PC-9 (cell line): ENCODE data around the gene LDHA. TPM values are rescaled to one million over a fixed set of nuclear protein-coding genes. Genes with fewer than 3 reads are reported as not detected.
"Not testable (repeated sequence)": the region's sequence is repeated elsewhere in the genome, so short reads cannot be mapped to it uniquely, and the experiment has no call there.

Experiments
- BruUV-seq: library from RNA; stranded (reverse); fragments of 400-500 nt; replicated peaks from 2 replicates; lab custom pipeline; 2021; lab: Mats Ljungman, UMichigan
- CTCF ChIA-PET: fragments of 300-600 bp; sonication (Branson Sonifier 250); formaldehyde crosslinking; loops from one replicate; lab custom pipeline; 2022; ENCODE audit warnings: antibody characterized with exemption; lab: Charles Lee
- POLR2A ChIA-PET: fragments of 300-600 bp; sonication (Branson Sonifier 250); formaldehyde crosslinking; loops from one replicate; lab custom pipeline; 2022; ENCODE audit warnings: antibody characterized with exemption; ENCODE audit not compliant: unreplicated experiment; lab: Charles Lee
- DNase-seq, 2 experiments: peaks; one replicate each; pipeline versions ENCODE4 v3.0.0 to v3.0.0-alpha.2; 2015 to 2022; ENCODE audit warnings: mixed read lengths in 1 of 2
- H2AFZ ChIP-seq: fragments of 200-600 bp; sonication (generic); 2 replicates; pipeline ENCODE4 v1.8.1; 2017; ENCODE audit warnings: antibody characterized with exemption
- H3F3A ChIP-seq: fragments of 200-600 bp; sonication (generic); 2 replicates; pipeline ENCODE4 v1.8.1; 2017; ENCODE audit warnings: antibody characterized with exemption, mild to moderate bottlenecking, low read depth; ENCODE audit not compliant: insufficient read depth
- H3K27ac ChIP-seq: fragments of 200-600 bp; sonication (generic); 2 replicates; pipeline ENCODE4 v1.6.1; 2016; ENCODE audit warnings: mixed run types
- H3K27me3 ChIP-seq: fragments of 200-600 bp; sonication (generic); 2 replicates; pipeline ENCODE4 v1.6.1; 2016; ENCODE audit warnings: low read depth, mixed run types; ENCODE audit not compliant: insufficient read depth
- H3K36me3 ChIP-seq: fragments of 200-600 bp; sonication (generic); 2 replicates; pipeline ENCODE4 v1.6.1; 2016; ENCODE audit warnings: low read depth, mixed run types
- H3K4me1 ChIP-seq: fragments of 200-600 bp; sonication (generic); replicated peaks from 2 replicates; pipeline ENCODE4 v1.6.1; 2016; ENCODE audit warnings: mixed run types; ENCODE audit not compliant: insufficient read depth
- H3K4me2 ChIP-seq: fragments of 200-600 bp; sonication (generic); 2 replicates; pipeline ENCODE4 v1.6.1; 2017; ENCODE audit warnings: mixed run types
- H3K4me3 ChIP-seq: fragments of 200-600 bp; sonication (generic); 2 replicates; pipeline ENCODE4 v1.6.1; 2016; ENCODE audit warnings: mixed run types
- H3K79me2 ChIP-seq: fragments of 200-600 bp; sonication (generic); 2 replicates; pipeline ENCODE4 v1.6.1; 2017; ENCODE audit warnings: low read depth, mixed run types
- H3K9me2 ChIP-seq: fragments of 200-600 bp; sonication (generic); 2 replicates; pipeline ENCODE4 v1.8.1; 2017; ENCODE audit warnings: mild to moderate bottlenecking; ENCODE audit not compliant: insufficient read depth
- H3K9me3 ChIP-seq: fragments of 200-600 bp; sonication (generic); 2 replicates; pipeline ENCODE4 v1.8.1; 2016; ENCODE audit warnings: low read depth; ENCODE audit not compliant: insufficient read depth
- H4K20me1 ChIP-seq: fragments of 200-600 bp; sonication (generic); 2 replicates; pipeline ENCODE4 v1.8.1; 2017; ENCODE audit not compliant: insufficient read depth
- CTCF ChIP-seq: fragments of 200-600 bp; sonication (generic); conservative IDR thresholded peaks from 2 replicates; pipeline ENCODE4 v1.6.1; 2017; ENCODE audit warnings: mixed run types, antibody characterized with exemption, mild to moderate bottlenecking, moderate library complexity
- EZH2 ChIP-seq: fragments of 200-600 bp; sonication (generic); IDR thresholded peaks from 2 replicates; pipeline ENCODE4 v1.8.0; 2017; ENCODE audit warnings: antibody characterized with exemption, low read depth
- intact Hi-C: fragments of 100-400 bp; cut with micrococcal nuclease; formaldehyde crosslinking; loops from one replicate; pipeline ENCODE4 v1.10.0; 2022; ENCODE audit not compliant: unreplicated experiment
- total RNA-seq: library from RNA; stranded (reverse); gene quantifications from 2 replicates; pipeline ENCODE4 v1.2.3, GENCODE V29; 2021

LDHA gene
- total RNA-seq, 1 experiment from 2014 or later: 962 TPM

DNA sequence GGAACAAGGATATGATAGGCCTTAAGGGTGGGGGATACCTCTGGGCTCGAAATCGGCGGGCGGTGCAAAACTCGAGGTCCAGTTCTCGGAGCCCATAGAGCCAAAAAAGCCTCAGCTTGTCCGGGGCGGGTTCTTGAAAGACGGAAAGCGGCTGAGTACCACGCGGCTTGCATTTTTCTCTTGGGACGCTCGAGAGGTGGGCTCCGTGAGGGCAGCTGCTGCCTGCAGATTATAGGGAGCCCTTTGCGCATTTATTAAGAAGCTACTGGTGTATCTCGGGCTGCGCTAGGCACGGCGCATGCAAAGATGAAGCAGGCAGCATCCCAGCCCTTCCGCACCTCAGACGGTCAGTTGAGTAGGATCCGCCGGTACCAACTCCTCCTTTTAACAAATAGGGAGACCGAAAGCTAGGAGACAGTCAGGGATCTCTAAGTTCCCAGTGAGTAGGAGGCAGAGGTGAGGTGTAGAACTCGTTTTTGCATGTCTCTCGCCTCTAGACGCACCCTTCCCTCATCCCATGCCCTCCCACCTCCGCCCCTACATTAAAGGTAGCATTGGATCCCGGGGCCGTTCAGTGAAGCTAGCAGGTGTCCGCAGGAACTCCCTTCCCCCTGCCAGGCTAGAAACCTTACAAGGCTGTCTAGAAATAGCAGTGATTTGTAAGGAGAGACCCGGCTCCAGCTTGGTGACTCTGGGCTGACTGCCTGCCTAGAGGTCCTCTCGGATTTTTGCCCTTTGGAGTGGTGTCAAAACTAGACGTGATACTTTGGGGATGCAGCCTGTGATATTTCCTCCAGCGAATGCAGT lies 768 bp downstream of the LDHA start:
- H3K36me3 ChIP-seq: peaks cover 35% of the 10 kb centered on the region
- no peak for TF ChIP-seq CTCF
- no peak for TF ChIP-seq EZH2
- BruUV-seq: no TSS peak
- H3K27ac ChIP-seq: peak overlapping the region; percentile 84
- DNase-seq: peak in 1 of 2 experiments; percentile 10
- H3K4me3 ChIP-seq: peak overlapping the region; percentile 79
- H2AFZ ChIP-seq: peak overlapping the region; percentile 81
- ChIA-PET POLR2A (interaction anchor here (0.5 to 2.1 kb wide), 17 partner anchors 11 to 684 kb away, joined by 3 to 61 read pairs (median 7); partner anchors contain the start of gene TSG101), CTCF (interaction anchor here (0.6 to 1.7 kb wide), 4 partner anchors 11 to 547 kb away, joined by 3 to 11 read pairs (median 8); no protein-coding TSS in a partner anchor)
- peak overlapping the region; percentile 85 for H3K4me2 ChIP-seq
- H3K9me3 ChIP-seq: no peaks in the 10 kb centered on the region
- H3K4me1 ChIP-seq: peaks cover 33% of the 10 kb centered on the region
- H3K79me2 ChIP-seq: peaks cover 74% of the 10 kb centered on the region
- no peaks in the 10 kb centered on the region for H3K9me2 ChIP-seq
- H3K27me3 ChIP-seq: no peaks in the 10 kb centered on the region
- intact Hi-C loops: loop anchor here (1.0 to 10.0 kb wide), 4 partner anchors 11 to 153 kb away; partner anchors contain the start of genes GTF2H1, HPS5 and TSG101
- peaks cover 37% of the 10 kb centered on the region for H4K20me1 ChIP-seq
- peaks cover 67% of the 10 kb centered on the region for H3F3A ChIP-seq

- intact Hi-C loops: loop anchor here (1.0 to 10.0 kb wide), 3 partner anchors 83 to 154 kb away; partner anchors contain the start of gene TSG101
- Histone ChIP-seq H3K79me2 (peaks cover 79% of the 10 kb centered on the region), H3K4me2 (peak overlapping the region; percentile 95), H3K4me3 (peak overlapping the region; percentile 79), H3K36me3 (peaks cover 41% of the 10 kb centered on the region), H3F3A (peaks cover 74% of the 10 kb centered on the region), H2AFZ (peak overlapping the region; percentile 59), H3K9me3 (no peaks in the 10 kb centered on the region), H3K9me2 (no peaks in the 10 kb centered on the region), H4K20me1 (peaks cover 43% of the 10 kb centered on the region), H3K4me1 (peaks cover 33% of the 10 kb centered on the region), H3K27ac (peak overlapping the region; percentile 84), H3K27me3 (no peaks in the 10 kb centered on the region)
- no TSS peak for BruUV-seq
- ChIA-PET POLR2A (interaction anchor here (0.5 to 2.1 kb wide), 10 partner anchors 12 to 583 kb away, joined by 3 to 35 read pairs (median 6); partner anchors contain the start of gene SERGEF), CTCF (interaction anchor here (0.6 to 1.7 kb wide), 3 partner anchors 12 to 130 kb away, joined by 3 to 11 read pairs (median 7); no protein-coding TSS in a partner anchor)
- TF ChIP-seq CTCF (no peak), EZH2 (no peak)
- DNase-seq: peak; percentile 99 to 100
Measured at GRCh38 chr11:18395735-18396504, 1.6 kb downstream of the LDHA start.

DNA sequence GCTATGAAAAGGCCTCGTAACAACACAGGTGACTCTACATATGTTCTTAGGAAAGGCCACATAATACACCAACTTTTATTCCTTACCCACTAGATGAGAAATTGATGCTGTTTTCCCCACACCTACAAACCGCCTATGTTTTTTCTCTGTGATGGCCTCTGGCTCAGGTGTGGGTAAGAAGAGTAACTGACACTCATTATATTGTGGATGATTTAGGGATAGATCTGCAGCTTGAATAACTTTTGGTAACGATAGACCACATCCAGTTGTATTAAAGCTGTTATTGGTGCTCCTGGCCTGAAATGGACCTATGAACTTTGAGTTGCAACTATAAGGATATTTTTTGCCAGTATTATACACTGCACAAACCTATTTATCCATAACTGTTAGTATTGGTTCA lies 3.6 kb downstream of the LDHA start:
- no peak overlapping the region for H2AFZ ChIP-seq
- H3K4me2 ChIP-seq: no peak overlapping the region
- no peak for TF ChIP-seq EZH2
- no peak for TF ChIP-seq CTCF
- H3K36me3 ChIP-seq: peaks cover 52% of the 10 kb centered on the region
- H3K4me3 ChIP-seq: no peak overlapping the region
- no peaks in the 10 kb centered on the region for H3K9me3 ChIP-seq
- ChIA-PET POLR2A (interaction anchor here (0.6 kb wide), 1 partner anchor 85 kb away, joined by 6 read pairs; no protein-coding TSS in a partner anchor), CTCF (interaction anchor here (0.6 kb wide), 1 partner anchor 72 kb away, joined by 3 read pairs; no protein-coding TSS in a partner anchor)
- DNase-seq: no peak
- H3K79me2 ChIP-seq: peaks cover 79% of the 10 kb centered on the region
- no peak overlapping the region for H3K27ac ChIP-seq
- H4K20me1 ChIP-seq: peaks cover 47% of the 10 kb centered on the region
- H3K9me2 ChIP-seq: no peaks in the 10 kb centered on the region
- no TSS peak for BruUV-seq
- intact Hi-C loops: loop anchor here (5.0 to 10.0 kb wide), 2 partner anchors 127 to 156 kb away; partner anchors contain the start of gene TSG101
- H3K27me3 ChIP-seq: no peaks in the 10 kb centered on the region
- H3K4me1 ChIP-seq: peaks cover 27% of the 10 kb centered on the region
- peaks cover 87% of the 10 kb centered on the region for H3F3A ChIP-seq

DNA sequence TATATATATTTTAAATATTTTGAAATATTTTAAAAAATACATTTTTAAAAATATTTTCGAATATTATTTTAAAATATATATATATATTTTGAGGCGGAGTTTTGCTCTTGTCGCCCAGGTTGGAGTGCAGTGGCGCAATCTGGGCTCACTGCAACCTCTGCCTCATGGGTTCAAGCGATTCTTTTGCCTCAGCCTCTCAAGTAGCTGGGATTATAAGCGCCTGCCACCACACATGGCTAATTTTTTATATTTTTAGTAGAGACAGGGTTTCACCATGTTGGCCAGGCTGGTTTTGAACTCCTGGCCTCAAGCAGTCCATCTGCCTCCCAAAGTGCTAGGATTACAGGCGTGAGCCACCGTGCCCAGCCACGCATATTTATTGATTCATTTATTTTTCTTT lies 6.7 kb downstream of the LDHA start:
- BruUV-seq, H3K4me2 ChIP-seq, POLR2A ChIA-PET, H3K27ac ChIP-seq, H3K9me3 ChIP-seq, H3K27me3 ChIP-seq, CTCF ChIA-PET, H3K9me2 ChIP-seq, H3K4me3 ChIP-seq, H2AFZ ChIP-seq, DNase-seq: not testable (repeated sequence)
- peaks cover 56% of the 10 kb centered on the region for H4K20me1 ChIP-seq
- H3F3A ChIP-seq: peaks cover 93% of the 10 kb centered on the region
- peaks cover 50% of the 10 kb centered on the region for H3K79me2 ChIP-seq
- H3K4me1 ChIP-seq: peaks cover 25% of the 10 kb centered on the region
- H3K36me3 ChIP-seq: peaks cover 77% of the 10 kb centered on the region
- intact Hi-C loops: loop anchor here (5.0 kb wide), 1 partner anchor 39 kb away; no protein-coding TSS in a partner anchor
